WTC11 (cell line): ENCODE results near the gene SLC24A3.

Source experiments
- ATF1 ChIP-seq: sonication (generic); formaldehyde crosslinking; IDR thresholded peaks from 2 replicates; pipeline ENCODE4 v1.8.1; 2023; ENCODE audit warnings: mild to moderate bottlenecking, moderate library complexity, missing genetic modification reagents
- ETV6 ChIP-seq: sonication (generic); formaldehyde crosslinking; IDR thresholded peaks from 2 replicates; pipeline ENCODE4 v1.8.1; 2022; ENCODE audit warnings: mild to moderate bottlenecking, missing genetic modification reagents
- FOXP1 ChIP-seq: sonication (generic); formaldehyde crosslinking; IDR thresholded peaks from 2 replicates; pipeline ENCODE4 v1.8.0; 2022; ENCODE audit warnings: missing genetic modification reagents, mild to moderate bottlenecking, moderate library complexity, borderline replicate concordance
- NFATC4 ChIP-seq: fragments of 250-450 bp; sonication (Bioruptor Pico); IDR thresholded peaks from 2 replicates; pipeline ENCODE4 v1.9.0; 2021; ENCODE audit warnings: mild to moderate bottlenecking
- NR1H2 ChIP-seq: sonication (generic); formaldehyde crosslinking; IDR thresholded peaks from 2 replicates; pipeline ENCODE4 v1.9.0; 2021; ENCODE audit warnings: mild to moderate bottlenecking, moderate library complexity, missing genetic modification reagents
- ZBTB21 ChIP-seq: sonication (generic); formaldehyde crosslinking; IDR thresholded peaks from 2 replicates; pipeline ENCODE4 v1.8.1; 2023; ENCODE audit warnings: mild to moderate bottlenecking, missing genetic modification reagents, borderline replicate concordance
- ZNF425 ChIP-seq: fragments of 250-450 bp; sonication (Bioruptor Pico); conservative IDR thresholded peaks from 2 replicates; pipeline ENCODE4 v1.9.0; 2021; ENCODE audit warnings: mild to moderate bottlenecking
- TF ChIP-seq, protein P1 (sequence below): fragments of 200-600 bp; IDR thresholded peaks from 2 replicates; pipeline ENCODE4 v1.8.0; 2022; ENCODE audit warnings: antibody characterized with exemption
- TF ChIP-seq, protein P2 (sequence below): sonication (generic); formaldehyde crosslinking; conservative IDR thresholded peaks from 2 replicates; pipeline ENCODE4 v1.8.1; 2022; ENCODE audit warnings: mild to moderate bottlenecking, missing genetic modification reagents

GRCh38 chr20:19498756-19499155 lies 286.3 kb downstream of the SLC24A3 start:
- TF ChIP-seq ETV6 (no peak), ATF1 (CRISPR knock-in tag) (no peak), FOXP1 (CRISPR knock-in tag) (no peak), ZBTB21 (CRISPR knock-in tag) (no peak), NR1H2 (CRISPR knock-in tag) (no peak), NFATC4 (CRISPR knock-in tag) (no peak), ZNF425 (CRISPR knock-in tag) (no peak)
- TF ChIP-seq, protein P1, sequence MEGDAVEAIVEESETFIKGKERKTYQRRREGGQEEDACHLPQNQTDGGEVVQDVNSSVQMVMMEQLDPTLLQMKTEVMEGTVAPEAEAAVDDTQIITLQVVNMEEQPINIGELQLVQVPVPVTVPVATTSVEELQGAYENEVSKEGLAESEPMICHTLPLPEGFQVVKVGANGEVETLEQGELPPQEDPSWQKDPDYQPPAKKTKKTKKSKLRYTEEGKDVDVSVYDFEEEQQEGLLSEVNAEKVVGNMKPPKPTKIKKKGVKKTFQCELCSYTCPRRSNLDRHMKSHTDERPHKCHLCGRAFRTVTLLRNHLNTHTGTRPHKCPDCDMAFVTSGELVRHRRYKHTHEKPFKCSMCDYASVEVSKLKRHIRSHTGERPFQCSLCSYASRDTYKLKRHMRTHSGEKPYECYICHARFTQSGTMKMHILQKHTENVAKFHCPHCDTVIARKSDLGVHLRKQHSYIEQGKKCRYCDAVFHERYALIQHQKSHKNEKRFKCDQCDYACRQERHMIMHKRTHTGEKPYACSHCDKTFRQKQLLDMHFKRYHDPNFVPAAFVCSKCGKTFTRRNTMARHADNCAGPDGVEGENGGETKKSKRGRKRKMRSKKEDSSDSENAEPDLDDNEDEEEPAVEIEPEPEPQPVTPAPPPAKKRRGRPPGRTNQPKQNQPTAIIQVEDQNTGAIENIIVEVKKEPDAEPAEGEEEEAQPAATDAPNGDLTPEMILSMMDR: no peak
- TF ChIP-seq, protein P2, sequence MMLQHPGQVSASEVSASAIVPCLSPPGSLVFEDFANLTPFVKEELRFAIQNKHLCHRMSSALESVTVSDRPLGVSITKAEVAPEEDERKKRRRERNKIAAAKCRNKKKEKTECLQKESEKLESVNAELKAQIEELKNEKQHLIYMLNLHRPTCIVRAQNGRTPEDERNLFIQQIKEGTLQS: no peak
